GM18873 (cell line): ENCODE measurements around the gene BDKRB2.

Experiments used
- ATAC-seq: cut with Tn5 transposase; IDR thresholded peaks from one replicate; pipeline ENCODE4 v1.9.1; 2021; ENCODE audit warnings: mild to moderate bottlenecking, moderate library complexity, moderate number of reproducible peaks; ENCODE audit not compliant: unreplicated experiment, low FRiP score

Gene BDKRB2

DNA sequence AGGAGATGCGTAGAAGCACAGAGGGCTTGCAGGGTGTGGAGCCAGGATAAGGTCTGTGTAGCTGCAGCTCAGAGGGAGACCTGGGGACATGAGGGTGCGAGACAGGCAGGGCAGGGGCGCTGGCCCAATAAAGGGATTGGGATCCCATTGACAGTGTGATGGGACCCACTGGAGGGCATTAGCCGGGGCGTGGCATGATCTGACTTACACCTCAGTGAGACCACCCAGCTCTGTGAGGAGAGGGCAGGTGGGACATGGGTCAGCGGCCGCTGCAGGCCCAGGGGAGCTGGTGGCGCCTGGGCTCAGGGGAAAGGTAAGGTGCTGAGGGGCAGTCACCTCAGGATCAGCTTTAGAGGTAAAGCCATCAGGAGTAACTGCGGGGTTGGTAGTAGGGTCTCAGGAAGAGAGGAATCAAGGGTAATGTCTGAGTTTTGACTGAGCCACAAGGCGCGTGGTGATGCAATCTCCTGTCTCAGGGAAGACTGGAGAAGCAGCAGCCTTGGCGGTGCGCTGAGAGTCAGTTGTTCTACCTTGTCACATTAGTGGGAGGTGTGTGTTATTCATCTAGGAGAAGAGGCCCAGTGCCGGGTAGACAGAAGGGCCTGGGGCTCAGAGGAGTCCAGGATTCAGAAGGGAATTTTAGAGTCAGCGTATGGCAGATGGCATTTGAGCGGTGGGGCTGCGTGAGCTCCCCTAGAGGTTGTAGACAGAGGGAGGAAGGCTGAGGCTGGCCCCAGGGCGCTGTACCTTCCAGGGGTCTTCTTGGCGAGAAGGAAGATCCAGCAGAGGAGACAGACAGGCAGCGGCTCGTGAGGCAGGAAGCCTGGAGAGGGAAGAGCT, 30.8 kb upstream of the BDKRB2 start:
- ATAC-seq: no peak

DNA sequence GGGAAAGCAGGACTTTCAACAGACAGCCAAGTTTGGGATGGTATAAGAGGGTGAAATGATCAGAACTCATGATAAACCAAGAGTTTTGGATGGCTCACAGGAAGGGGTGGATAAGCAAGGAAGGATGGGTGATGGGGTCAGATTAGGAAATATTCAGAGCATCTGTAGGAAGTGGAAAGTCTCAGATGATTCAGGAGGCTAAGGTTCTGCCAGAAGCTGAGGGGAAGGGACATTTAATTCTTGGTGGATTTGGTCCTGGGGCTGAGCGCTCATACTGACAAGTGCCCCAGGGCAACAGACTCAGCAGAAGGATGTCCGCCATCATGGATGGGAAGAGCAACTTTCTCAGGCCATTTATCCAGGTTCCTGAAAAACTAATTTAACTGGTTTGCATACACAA, 28.4 kb upstream of the BDKRB2 start:
- ATAC-seq: no peak

DNA sequence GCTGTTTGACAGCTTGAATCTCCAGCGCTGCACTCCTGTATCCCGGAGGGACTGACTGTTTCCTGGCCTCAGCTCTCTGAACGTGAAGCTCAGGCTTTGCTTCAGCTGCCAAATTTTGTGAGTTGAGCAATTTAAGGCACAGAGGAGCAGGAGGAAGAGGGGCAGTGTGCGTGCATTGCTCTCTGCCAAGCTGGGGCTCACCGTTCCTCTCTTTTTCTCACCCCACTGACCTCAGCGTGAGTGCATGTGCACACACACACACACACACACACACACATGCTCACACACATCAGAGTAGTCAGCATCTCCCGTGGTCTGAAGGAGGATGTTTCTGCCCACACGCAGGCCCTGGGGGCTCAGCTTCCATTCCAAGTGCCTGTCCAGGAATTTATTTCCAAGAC, 27.8 kb upstream of the BDKRB2 start:
- no peak for ATAC-seq

DNA sequence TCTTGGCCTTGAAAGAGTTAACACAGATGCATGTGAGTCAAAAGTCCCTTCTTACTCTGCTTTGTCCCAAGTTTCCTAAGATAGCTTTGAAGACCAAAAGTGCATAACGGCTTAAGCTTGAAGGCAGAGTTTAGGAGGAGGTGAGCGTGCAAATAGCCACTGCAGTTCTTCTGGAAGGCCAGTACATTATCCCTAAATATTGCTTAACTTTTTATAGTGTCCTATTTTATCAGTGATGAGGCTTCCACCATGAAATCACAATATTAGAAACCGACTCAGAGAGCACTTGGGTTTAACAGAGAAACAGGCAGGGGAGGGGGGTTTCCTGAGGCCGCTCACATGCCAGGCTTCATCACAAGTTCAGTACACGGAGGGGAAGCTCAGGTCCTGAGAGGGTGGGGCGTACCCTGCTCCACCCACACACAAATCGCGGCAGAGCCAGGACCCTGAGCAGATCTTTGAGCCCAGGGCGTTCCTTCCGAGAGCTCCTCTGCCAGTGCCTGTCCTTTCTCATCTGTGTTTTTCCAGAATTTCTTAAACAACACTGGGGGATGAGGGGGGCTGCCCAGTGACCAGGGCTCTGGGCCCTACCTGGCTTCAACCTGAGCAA, 26.8 kb upstream of the BDKRB2 start:
- no peak for ATAC-seq

DNA sequence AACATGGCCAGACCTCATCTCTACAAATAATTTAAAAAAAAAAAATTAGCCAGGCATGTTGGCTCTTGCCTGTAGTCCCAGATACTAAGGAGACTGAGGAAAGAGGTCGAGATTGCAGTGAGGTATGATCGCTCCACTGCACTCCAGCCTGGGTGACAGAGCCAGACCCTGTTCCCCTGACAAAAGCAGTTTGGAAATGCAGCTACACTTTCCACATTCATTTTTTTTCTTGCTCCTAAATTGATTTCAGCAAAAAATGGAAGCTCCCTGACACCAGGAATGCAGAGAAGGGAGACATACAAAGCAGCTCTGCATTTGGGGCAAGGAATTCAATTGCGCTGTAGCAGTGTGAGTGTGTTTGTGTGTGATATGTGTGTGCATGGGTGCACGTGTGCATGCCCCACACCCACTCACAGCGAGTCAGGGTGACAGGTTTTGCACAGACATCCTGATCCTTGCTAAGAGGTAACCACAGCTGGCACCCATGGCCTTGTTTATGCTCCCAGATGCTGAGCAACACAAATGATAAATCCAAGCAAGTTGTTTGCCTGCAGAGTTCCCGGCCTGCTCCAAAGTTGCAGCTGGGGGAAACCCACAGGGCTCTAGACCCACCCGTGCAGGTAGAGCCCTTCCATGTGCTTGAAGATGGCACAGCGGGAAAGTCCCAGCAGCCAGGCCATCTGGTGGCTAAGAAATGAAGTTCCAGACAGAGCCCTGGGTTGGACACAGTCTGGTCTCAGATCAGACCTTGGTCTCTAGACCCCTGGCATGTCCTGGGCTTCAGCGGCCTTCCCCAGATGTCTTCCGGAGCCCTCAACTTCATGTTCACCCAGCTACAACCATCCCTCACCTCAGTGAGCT, 25.9 kb upstream of the BDKRB2 start:
- no peak for ATAC-seq

DNA sequence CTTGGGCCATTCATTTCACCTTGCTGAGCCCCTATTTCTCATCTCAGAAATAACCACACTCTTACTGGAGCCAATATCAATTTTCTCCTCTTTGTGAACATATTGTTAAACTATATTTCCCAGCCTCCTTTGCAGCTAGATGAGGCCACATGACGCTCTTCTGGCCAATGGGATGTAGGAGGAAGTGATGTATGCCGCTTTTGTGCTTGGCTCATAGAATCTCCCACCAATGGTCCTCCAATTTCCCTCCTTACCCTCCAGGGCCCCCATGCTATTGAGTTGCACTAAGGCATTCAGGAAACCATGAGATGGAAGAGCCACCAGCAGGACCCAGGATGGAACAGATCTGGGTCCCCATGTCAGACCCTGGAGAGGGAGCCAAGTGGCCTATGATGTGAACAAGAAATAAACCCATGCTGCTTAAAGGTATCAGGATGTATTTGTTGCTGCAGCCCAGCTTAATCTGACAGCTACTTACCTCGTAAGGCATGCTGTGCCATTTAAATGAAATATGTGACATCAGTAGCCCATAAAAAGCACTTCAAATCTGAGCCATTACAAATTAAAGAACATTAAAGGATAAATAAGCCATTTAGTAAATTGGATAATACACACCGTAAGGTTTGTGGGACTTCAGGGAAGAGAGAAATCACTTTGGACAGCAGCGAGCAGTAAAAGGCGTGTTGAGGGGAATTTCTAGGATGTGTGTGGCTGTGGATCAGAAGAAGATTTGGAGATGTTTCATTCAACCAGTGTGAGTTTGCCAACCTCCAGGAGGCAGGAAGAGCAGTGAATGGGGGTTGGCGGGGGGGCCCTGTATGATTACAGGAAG, 24.4 kb upstream of the BDKRB2 start:
- ATAC-seq: no peak

DNA sequence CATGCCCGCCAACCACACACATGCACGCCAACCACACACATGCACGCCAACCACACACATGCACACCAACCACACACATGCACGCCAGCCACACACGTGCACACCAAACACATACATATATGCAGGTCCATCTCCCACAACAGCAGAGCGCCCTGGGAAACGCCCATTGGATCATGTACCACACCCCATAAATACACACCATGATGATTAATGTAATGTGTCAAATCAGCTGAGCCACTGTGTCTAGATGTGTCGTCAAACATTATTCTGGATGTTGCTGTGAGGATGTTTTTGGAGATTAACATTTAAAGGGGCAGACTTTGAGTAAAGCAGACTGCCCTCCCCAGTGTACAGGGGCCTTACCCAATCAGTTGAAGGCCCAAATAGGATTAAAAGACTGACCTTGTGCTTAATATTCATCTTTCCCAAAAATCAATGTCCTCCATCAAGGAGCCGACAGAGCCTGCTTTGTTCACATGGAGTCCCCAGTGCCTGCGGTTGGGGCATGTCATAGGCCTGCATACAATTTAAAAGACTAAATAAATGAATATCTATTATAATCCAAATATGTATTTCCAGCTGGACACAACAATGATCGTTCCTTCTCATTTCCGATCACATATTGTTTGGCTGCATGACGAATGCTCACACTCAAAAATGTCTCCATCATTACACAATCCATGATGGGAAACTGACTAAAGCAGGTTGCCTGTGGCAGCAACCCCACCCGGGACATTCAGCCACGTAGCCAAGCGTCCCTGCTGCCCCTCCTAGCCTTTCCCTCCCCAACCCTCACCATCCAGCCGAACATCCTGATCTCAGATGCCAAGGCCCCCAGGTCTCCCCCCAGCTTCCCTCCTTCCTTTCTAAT, 23.2 kb upstream of the BDKRB2 start:
- no peak for ATAC-seq

DNA sequence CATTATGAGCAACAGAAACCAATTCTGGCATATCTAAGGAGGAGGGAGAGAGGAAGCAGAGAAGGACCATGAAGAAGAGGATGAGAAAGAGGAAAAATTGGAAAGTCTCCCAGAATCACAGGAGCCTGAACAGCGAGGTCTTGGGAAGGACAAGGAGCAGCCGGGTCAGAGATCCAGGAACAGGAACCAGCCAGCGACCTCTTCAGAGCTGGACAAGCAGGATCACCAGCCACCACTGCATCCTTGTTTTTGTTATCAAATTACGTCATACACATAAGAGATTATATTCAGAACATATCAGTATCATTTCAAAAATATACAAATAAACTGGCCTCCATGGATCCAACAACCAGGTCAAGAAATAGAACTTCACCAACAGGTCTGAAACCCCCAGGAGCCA, 22.1 kb upstream of the BDKRB2 start:
- ATAC-seq: no peak

DNA sequence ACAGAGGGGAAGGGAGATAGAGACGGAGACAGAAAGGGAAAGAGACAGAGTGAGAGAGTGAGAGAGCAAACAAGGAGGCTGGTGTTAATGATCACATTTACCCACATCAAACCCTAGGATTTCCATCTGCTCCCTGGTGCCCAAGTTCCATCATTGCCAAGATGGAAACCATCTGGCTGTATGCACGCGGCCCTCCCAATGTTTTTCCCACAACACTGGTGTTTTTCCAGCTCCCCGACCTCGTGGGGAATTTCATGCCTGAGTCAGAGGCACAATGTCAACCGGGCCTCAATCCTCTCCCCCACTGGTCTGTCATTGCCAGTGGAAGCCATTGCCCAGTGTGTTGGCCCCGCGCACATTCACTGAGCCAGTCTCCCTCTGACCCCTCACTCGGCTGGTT, 19.9 kb upstream of the BDKRB2 start:
- ATAC-seq: no peak

DNA sequence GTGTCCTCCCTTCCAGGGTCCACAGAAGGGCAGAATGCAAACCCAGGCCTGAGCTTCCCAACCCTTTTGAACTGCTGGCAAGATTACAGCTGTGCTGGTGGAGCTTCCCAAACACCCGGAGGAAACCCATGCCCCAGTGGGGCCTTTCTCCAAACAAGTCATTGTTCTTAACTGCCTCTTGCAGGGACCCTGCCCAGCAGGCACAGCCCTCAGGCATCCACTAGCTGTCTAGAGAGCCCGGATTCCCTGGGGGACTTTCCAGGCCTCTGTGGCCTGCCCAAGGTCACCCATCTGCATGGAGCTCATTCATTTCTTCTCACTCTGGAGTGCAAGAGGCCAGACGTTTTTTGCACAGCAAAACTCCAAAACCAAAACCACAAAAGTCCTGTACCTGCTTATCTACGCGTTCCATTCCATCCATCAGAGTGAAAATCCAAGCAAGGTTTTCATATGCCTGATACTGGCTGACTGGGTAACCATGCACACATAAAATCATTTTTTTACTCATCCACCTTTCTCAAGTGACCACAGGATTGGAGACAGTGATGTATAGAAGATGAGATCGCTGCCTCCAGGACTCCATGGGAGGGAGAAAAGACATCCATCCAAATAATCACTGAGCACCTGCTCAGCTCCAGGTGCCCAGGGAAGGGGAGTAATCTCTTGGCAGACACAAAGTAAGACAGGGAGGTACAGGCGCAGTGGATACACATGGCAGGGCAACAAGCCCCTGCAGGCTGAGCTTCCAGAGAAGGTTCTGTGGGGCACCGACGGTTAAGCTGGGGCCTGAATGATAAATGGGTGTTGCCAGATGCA, 17.2 kb upstream of the BDKRB2 start:
- ATAC-seq: no peak

DNA sequence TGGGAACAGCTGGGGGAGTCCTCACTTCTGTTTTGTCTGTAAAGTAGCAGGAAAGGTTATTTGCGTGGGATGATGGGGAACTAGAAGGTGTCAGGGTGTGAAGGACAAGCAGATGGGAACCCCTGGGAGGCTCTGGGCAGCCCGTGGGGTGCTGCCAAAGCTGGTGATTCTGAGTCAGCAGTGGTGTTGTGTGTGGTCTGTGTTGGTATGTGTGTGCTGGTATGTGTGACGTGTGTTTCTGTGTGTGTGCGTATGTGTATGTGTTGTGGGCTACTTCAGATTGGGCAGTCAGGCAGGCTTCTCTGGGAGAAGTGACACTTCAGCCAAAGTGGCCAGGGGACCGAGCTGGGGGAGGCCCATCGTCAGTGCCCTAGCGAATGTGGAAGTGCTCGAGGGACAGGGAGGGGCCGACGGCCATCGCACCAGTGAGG, 15.3 kb upstream of the BDKRB2 start:
- ATAC-seq: no peak

DNA sequence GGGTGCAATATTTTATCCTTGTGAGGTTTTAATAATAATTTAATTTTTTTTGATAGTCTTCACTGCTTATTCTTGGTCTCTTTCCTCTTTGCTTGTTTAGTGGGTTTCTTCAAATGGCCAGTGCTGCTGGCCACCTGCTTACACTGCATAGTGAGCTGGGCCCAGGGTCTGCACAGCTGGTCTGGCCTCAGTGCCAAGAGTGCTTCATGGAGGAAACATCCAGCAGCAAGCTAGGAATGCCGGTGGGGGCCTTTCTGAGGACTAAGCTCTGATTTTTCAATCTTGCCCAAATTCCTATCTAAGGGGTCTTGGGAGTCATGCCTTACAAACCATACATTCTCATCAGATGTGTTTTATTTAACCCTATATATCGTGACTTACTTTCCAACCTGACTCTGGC, 13.3 kb upstream of the BDKRB2 start:
- ATAC-seq: no peak

DNA sequence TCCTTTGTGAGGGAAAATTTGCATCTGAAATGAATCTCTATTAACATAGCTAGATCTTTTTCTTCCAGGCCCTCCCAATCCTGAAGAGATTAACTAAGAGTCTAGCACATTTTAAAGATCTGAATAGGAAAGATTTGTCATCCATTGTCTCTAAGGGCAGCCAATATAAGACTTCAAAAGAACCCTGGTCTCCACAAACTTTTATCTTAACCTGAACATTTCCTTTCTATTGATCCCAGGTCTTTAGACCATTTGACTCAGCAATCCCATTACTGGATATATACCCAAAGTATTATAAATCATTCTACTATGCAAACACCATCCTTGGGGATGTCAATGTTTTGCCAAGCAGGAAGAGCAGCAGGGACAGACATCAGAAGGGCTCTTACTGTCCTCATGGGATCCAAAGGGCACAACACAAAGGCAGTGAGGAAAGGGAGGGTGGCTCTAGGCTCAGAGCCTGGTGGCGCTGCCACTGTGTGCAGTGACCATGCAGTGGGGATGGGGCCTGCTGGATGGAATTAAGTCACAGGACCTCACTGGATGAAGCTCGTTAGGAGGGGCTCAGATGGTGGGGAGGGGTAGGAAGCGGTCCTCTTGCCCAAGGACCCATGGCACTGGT, 12.7 kb upstream of the BDKRB2 start:
- ATAC-seq: no peak

DNA sequence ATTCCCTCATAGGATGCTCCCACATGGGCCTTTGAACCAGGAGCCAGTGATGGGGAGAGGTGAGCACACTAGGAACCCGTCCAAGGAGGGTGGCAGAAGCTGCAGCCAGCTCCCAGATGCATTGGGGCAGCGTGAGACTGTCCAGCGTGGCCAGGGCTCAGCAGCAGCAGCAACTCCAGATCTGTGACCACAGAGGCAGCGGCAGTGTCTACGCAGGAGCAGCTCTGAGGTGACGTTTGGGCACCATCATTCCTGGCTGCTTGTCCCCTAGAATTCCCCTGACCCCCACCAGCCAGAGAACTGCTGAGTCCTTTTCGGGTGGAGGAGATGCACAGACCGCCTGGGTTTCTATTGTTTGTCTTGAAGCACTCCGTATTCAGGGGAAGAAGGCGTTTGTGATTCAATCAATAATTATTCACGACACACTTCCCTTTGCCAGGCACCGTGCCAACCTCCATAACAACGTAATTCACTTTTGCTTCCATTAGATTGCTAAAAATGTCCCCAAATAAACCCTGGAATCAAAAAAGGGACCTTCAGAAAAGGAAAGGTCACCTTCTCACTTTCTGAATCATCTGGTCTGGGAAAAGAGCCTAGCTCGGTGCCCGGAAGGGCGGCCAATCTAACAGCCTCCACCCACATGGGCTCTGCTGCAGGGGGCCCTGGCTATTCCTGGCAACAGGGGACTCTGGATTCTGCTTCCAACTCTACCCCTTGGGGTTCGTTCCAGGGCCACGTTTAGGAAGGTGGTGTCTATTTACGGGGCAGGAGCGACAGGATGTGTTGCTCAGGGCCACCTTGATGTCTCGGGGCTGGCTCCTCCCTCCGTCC, 11.4 kb upstream of the BDKRB2 start:
- ATAC-seq: no peak

DNA sequence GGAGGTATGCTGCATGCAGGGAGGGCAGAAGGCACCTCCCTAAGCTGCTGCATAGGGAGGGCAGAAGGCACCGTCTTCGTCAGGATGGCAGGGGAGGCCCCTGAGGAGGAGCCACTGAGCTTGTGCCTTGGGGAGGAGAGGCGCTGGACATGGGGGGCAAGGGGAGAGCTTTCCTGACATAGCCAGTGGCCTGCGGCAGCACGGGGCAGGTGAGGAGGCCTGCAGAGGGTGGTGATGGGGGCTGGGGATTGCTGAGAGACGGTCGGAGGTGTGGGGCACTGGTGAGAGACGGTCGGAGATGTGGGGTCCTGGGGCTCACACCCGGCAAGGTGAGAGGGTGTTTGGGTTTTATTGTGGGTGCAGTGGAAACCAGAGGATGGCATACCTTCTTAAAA, 10.4 kb upstream of the BDKRB2 start:
- no peak for ATAC-seq

DNA sequence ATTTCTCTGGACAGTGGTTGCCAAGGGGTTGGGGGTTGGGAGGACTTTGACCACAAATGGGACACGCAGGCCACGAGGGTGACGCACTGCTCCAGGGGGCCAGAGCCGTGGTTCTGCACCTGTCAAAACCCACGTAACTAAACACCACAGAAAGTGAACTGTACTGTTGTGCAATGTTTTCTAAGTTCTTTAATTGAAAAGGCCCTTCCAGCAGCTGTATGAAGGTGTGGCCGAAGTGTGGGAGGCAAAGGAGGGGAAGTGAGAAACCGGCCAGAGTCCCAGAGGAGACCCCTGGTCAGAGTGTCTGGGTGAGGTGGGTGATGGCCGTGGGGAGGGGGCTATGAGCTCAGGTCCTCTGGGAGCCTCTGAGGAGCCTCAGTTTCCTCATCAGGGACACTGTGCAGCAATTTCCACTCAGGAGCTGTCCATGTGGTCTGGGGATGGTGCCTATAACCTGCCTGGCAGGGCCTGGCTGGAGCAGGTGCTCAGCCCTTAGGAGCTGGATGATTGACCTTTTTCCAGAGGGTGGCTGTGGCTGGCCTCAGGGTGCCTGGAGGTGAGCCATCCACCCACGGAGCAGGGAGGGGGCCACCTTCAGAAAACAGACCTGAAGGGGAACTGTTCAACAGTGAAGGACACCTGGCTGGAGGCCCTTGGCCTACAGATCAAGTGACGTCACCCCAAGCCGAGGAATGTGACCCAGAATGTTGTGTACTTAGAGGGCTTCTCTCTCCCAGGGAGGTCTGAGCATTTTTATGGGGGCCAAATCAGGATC, 9.8 kb upstream of the BDKRB2 start:
- no peak for ATAC-seq
